ENCODE data around the gene PDGFA.

GRCh38 chr7:485188-486081 lies 34.2 kb downstream of the PDGFA start:
- TF ChIP-seq EZH2 (IDR thresholded peaks at IDR 0.05; ENCODE audit: insufficient read depth, poor library complexity, severe bottlenecking) (no peak), EZH2phosphoT487 (IDR thresholded peaks at IDR 0.05; ENCODE audit: insufficient read depth, low read depth) (no peak)

Measured in GM23248 (cell line).